Astrocyte (in vitro differentiated cells and primary cell): Measurements from ENCODE around the gene ARR3.

Experiments
- CTCF ChIP-seq: IDR thresholded peaks from 2 replicates; pipeline ENCODE4 v1.5.1; 2011; ENCODE audit warnings: low read depth, mild to moderate bottlenecking, inconsistent platforms, low read length, moderate library complexity; ENCODE audit not compliant: insufficient read depth
- EZH2 ChIP-seq: IDR thresholded peaks from 2 replicates; pipeline ENCODE4 v1.6.1; 2012; ENCODE audit warnings: mild to moderate bottlenecking, low read length, inconsistent platforms; ENCODE audit not compliant: insufficient read depth

- TF ChIP-seq CTCF = no peak
- no peak for TF ChIP-seq EZH2
Observed at GRCh38 chrX:70226048-70226447, 42.1 kb upstream of the ARR3 start.
